ENCODE results near the gene TCF7. TPM values are rescaled to one million over a fixed set of nuclear protein-coding genes. Genes with fewer than 3 reads are reported as not detected.

Gene TCF7
- total RNA-seq, 1 donor from 2014 or later, result 7.5 TPM

- DNase-seq (ENCODE audit: low spot score in 2 of 2, unreplicated experiment in 2 of 2), result no peak
- Mint-ChIP-seq H3K27me3 (ENCODE audit: low read depth) (no peaks in the 10 kb centered on the region), H3K4me1 (peaks cover 6% of the 10 kb centered on the region), H3K9me3 (no peaks in the 10 kb centered on the region), H3K4me3 (no peak overlapping the region), H3K36me3 (no peaks in the 10 kb centered on the region), H3K27ac (peak overlapping the region; percentile 21)
- TF ChIP-seq, protein P1, sequence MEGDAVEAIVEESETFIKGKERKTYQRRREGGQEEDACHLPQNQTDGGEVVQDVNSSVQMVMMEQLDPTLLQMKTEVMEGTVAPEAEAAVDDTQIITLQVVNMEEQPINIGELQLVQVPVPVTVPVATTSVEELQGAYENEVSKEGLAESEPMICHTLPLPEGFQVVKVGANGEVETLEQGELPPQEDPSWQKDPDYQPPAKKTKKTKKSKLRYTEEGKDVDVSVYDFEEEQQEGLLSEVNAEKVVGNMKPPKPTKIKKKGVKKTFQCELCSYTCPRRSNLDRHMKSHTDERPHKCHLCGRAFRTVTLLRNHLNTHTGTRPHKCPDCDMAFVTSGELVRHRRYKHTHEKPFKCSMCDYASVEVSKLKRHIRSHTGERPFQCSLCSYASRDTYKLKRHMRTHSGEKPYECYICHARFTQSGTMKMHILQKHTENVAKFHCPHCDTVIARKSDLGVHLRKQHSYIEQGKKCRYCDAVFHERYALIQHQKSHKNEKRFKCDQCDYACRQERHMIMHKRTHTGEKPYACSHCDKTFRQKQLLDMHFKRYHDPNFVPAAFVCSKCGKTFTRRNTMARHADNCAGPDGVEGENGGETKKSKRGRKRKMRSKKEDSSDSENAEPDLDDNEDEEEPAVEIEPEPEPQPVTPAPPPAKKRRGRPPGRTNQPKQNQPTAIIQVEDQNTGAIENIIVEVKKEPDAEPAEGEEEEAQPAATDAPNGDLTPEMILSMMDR (IDR thresholded peaks at IDR 0.05; ENCODE audit: unreplicated experiment), result no peak
These were observed 12.9 kb downstream of the TCF7 start for GRCh38 chr5:134127376-134127861.

GRCh38 chr5:134127988-134128647 is 13.6 kb downstream of the TCF7 start:
- Mint-ChIP-seq H3K4me1 (peaks cover 6% of the 10 kb centered on the region), H3K9me3 (no peaks in the 10 kb centered on the region), H3K27ac (no peak overlapping the region), H3K36me3 (no peaks in the 10 kb centered on the region), H3K27me3 (ENCODE audit: low read depth) (no peaks in the 10 kb centered on the region), H3K4me3 (no peak overlapping the region)
- DNase-seq (ENCODE audit: low spot score in 2 of 2, unreplicated experiment in 2 of 2), result no peak
- TF ChIP-seq, protein P1 (IDR thresholded peaks at IDR 0.05; ENCODE audit: unreplicated experiment), result no peak

DNA sequence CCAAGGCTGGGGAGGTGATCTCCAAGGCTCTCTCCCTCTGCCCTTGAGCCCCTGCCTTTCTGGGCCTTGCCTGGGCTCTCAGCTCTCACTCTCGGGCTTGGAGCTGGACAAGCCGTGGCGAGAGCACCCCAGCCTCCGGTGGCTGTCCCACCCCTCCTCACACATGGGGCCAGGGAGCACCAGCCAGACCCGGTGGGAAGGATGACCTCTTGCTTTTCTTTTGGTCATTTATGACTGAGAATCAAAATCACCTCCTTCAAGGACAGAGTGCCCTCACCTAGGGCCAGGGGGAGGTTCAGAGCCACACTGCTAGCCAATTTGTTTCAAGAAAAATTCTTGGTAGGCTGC is 14.1 kb downstream of the TCF7 start:
- Mint-ChIP-seq H3K27ac (no peak overlapping the region), H3K4me3 (no peak overlapping the region), H3K9me3 (no peaks in the 10 kb centered on the region), H3K4me1 (peaks cover 6% of the 10 kb centered on the region), H3K36me3 (no peaks in the 10 kb centered on the region), H3K27me3 (ENCODE audit: low read depth) (no peaks in the 10 kb centered on the region)
- TF ChIP-seq, protein P1 (IDR thresholded peaks at IDR 0.05; ENCODE audit: unreplicated experiment), result no peak
- DNase-seq (ENCODE audit: low spot score in 2 of 2, unreplicated experiment in 2 of 2), result no peak

GRCh38 chr5:134129411-134130238 is 15.1 kb downstream of the TCF7 start:
- Mint-ChIP-seq H3K36me3 (no peaks in the 10 kb centered on the region), H3K27ac (no peak overlapping the region), H3K9me3 (no peaks in the 10 kb centered on the region), H3K4me1 (peaks cover 6% of the 10 kb centered on the region), H3K27me3 (ENCODE audit: low read depth) (no peaks in the 10 kb centered on the region), H3K4me3 (no peak overlapping the region)
- no peak for DNase-seq (ENCODE audit: low spot score in 2 of 2, unreplicated experiment in 2 of 2)
- TF ChIP-seq, protein P1 (IDR thresholded peaks at IDR 0.05; ENCODE audit: unreplicated experiment), result no peak

DNA sequence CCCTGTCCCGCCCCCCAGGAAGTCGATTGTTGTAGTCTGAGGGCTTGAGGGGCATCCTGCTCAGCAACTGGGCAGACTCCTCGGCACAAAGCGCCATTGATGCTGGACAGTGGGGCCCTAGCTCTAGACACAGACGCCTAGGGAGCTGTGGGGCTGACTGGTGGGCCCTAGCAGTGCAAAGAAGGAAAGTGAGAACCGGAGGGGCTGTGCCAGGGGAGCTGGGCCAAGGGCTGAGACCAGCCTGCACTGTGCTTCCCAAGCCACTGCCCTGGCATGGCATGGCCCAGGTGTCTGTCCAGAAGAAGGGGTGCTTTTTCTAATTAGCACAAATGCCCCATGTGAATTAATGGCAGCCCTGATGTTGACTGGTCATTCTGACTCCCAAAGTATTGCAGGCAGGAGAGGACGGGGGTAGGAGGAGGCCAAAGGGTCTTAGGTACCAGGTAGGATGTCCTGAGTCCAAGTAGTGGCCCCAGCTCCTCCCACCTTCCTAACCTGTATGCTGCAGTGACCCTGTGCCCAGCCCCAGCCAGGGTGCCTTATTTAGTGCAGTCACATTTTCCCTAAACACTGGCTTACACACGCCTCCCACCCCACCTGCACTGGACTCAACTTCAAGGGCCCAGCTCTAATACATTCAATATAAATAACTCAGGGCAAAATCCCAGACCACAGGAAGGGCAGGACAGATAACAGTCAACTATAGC is 15.9 kb downstream of the TCF7 start:
- Mint-ChIP-seq H3K27me3 (ENCODE audit: low read depth) (no peaks in the 10 kb centered on the region), H3K9me3 (no peaks in the 10 kb centered on the region), H3K4me3 (no peak overlapping the region), H3K27ac (no peak overlapping the region), H3K4me1 (peaks cover 4% of the 10 kb centered on the region), H3K36me3 (peaks cover 2% of the 10 kb centered on the region)
- TF ChIP-seq, protein P1 (IDR thresholded peaks at IDR 0.05; ENCODE audit: unreplicated experiment), result no peak
- DNase-seq (ENCODE audit: low spot score in 2 of 2, unreplicated experiment in 2 of 2), result no peak
